GM12878 (cell line): ENCODE measurements around the gene CACNA2D2. TPM values are rescaled to one million over a fixed set of nuclear protein-coding genes. Genes with fewer than 3 reads are reported as not detected.

ENCODE experiments used
- ATAC-seq: fragments of 200-7000 bp; cut with Tn5 transposase; 3 replicates; pipeline ENCODE4 v1.9.1; 2020; ENCODE audit warnings: mild to moderate bottlenecking, moderate library complexity
- BruUV-seq: library from RNA; stranded (reverse); fragments of 400-500 nt; replicated peaks from 2 replicates; lab custom pipeline; 2021; lab: Mats Ljungman, UMichigan
- CTCF ChIA-PET: fragments of 300-600 bp; sonication (Branson Sonifier 250); formaldehyde crosslinking; extraction: SDS; loops from one replicate; lab custom pipeline; 2021; ENCODE audit warnings: inconsistent platforms; lab: Yijun Ruan, JAX
- POLR2A ChIA-PET: fragments of 350-600 bp; formaldehyde crosslinking; extraction: SDS; loops from one replicate; lab custom pipeline; 2021; ENCODE audit warnings: inconsistent platforms; lab: Charles Lee
- RAD21 ChIA-PET: fragments of 300-600 bp; sonication (Branson Sonifier 250); formaldehyde crosslinking; loops from one replicate; lab custom pipeline; 2023; ENCODE audit warnings: antibody characterized with exemption; ENCODE audit not compliant: unreplicated experiment; lab: Charles Lee
- SMC1A ChIA-PET: fragments of 300-600 bp; sonication (Branson Sonifier 250); formaldehyde crosslinking; loops from one replicate; lab custom pipeline; 2023; ENCODE audit not compliant: unreplicated experiment, uncharacterized antibody; lab: Charles Lee
- DNase-seq: peaks from one replicate; pipeline ENCODE4 v3.0.0-alpha.2; 2011; ENCODE audit warnings: low read depth, low spot score
- FAIRE-seq: peaks from 3 replicates; lab custom pipeline; 2011; peaks lifted over from hg19 to GRCh38; lab: Jason Lieb, UNC
- H2AFZ ChIP-seq: 2 replicates; pipeline ENCODE4 v1.6.0; 2011; ENCODE audit warnings: low read depth, low read length, control low read depth; ENCODE audit not compliant: control insufficient read depth
- H3K27ac ChIP-seq: 2 replicates; pipeline ENCODE4 v1.5.1; 2011; ENCODE audit warnings: control low read depth; ENCODE audit not compliant: control insufficient read depth, insufficient read depth
- H3K27me3 ChIP-seq, 2 experiments: replicated peaks in 1 of 2; 2 replicates each; pipeline versions ENCODE4 v1.6.0 to v1.6.1; 2011; ENCODE audit warnings: low read length in 1 of 2; ENCODE audit not compliant: control insufficient read depth in 2 of 2, insufficient read depth in 2 of 2
- H3K36me3 ChIP-seq, 2 experiments: 2 replicates each; pipeline ENCODE4 v1.5.1; 2011; ENCODE audit warnings: low read length in 1 of 2; ENCODE audit not compliant: control insufficient read depth in 2 of 2, insufficient read depth in 2 of 2
- H3K4me1 ChIP-seq: 2 replicates; pipeline ENCODE4 v1.6.1; 2011; ENCODE audit warnings: mild to moderate bottlenecking, low read length, moderate library complexity, mixed read lengths; ENCODE audit not compliant: control insufficient read depth, insufficient read depth
- H3K4me2 ChIP-seq: 2 replicates; pipeline ENCODE4 v1.6.0; 2011; ENCODE audit warnings: control low read depth; ENCODE audit not compliant: control insufficient read depth, insufficient read depth
- H3K4me3 ChIP-seq: fragments of 200-600 bp; sonication (generic); 2 replicates; pipeline ENCODE4 v1.5.1; 2016
- H3K79me2 ChIP-seq: 2 replicates; pipeline ENCODE4 v1.6.0; 2011; ENCODE audit warnings: low read length; ENCODE audit not compliant: control insufficient read depth, insufficient read depth
- H3K9ac ChIP-seq: 2 replicates; pipeline ENCODE4 v1.8.0; 2011; ENCODE audit warnings: low read length, control low read depth, mixed read lengths; ENCODE audit not compliant: control insufficient read depth, insufficient read depth
- H3K9me3 ChIP-seq: replicated peaks from 3 replicates; pipeline ENCODE4 v1.5.1; 2011; ENCODE audit warnings: mild to moderate bottlenecking, low read length; ENCODE audit not compliant: control insufficient read depth, insufficient read depth
- H4K20me1 ChIP-seq: 2 replicates; pipeline ENCODE4 v1.6.0; 2011; ENCODE audit not compliant: control insufficient read depth, insufficient read depth
- CEBPZ ChIP-seq: fragments of 150-350 bp; IDR thresholded peaks from 2 replicates; pipeline ENCODE4 v1.6.1; 2016; ENCODE audit warnings: low read depth, low read length
- CHD2 ChIP-seq: IDR thresholded peaks from 2 replicates; pipeline ENCODE4 v1.6.1; 2011; ENCODE audit warnings: low read depth, low read length, improper control_type of control experiment, borderline replicate concordance
- HCFC1 ChIP-seq: fragments of 150-350 bp; IDR thresholded peaks from 2 replicates; pipeline ENCODE4 v1.6.1; 2014; ENCODE audit warnings: low read length
- MYC ChIP-seq: IDR thresholded peaks from 2 replicates; pipeline ENCODE4 v1.6.1; 2011; ENCODE audit warnings: mild to moderate bottlenecking, low read length, moderate library complexity, inconsistent platforms; ENCODE audit not compliant: insufficient read depth, insufficient replicate concordance, insufficient read length, severe bottlenecking
- POLR2A ChIP-seq: IDR thresholded peaks from 2 replicates; pipeline ENCODE4 v1.6.1; 2011; ENCODE audit warnings: low read depth, mild to moderate bottlenecking, low read length
- RFX5 ChIP-seq: IDR thresholded peaks from 2 replicates; pipeline ENCODE4 v1.6.1; 2011; ENCODE audit warnings: low read depth, low read length, improper control_type of control experiment
- USF2 ChIP-seq: IDR thresholded peaks from 2 replicates; pipeline ENCODE4 v1.6.1; 2011; ENCODE audit warnings: low read depth, low read length, improper control_type of control experiment, borderline replicate concordance
- WGBS: methylation state at CpG from one replicate; pipeline ENCODE4 v1.1.6; 2016; ENCODE audit warnings: low lambda C conversion rate; ENCODE audit not compliant: insufficient replicate concordance, insufficient coverage; ENCODE audit errors: missing lambda C conversion rate; 5-methylcytosine and 5-hydroxymethylcytosine counted together
- in situ Hi-C: fragments of 300-500 bp; cut with MboI; formaldehyde crosslinking; loops from 9 replicates; pipeline ENCODE4 v1.14.3; 2018; ENCODE audit warnings: mixed read lengths
- intact Hi-C: fragments of 100-400 bp; cut with micrococcal nuclease; formaldehyde crosslinking; loops from one replicate; pipeline ENCODE4 v1.14.2; 2022; ENCODE audit not compliant: unreplicated experiment
- polyA plus RNA-seq, 11 experiments: library from polyadenylated mRNA; depleted of rRNA in 4 of 11; unstranded in 6 of 11; stranded (reverse) in 5 of 11; fragments of >200 nt; fragmentation: Nextera tagmentation in 4 of 11; fragmentation: Illumina TruSeq in 1 of 11; extraction: Ambion mirVana in 4 of 11; extraction: Trizol in 1 of 11; gene quantifications; 1 replicate in 1 of 11; 2 replicates in 10 of 11; pipeline versions ENCODE4 v1.2.1 to v1.2.3, GENCODE V29; 2011 to 2016; ENCODE audit warnings: inconsistent platforms in 2 of 11, missing spikeins in 2 of 11, low read depth in 1 of 11
- total RNA-seq, 4 experiments: library from RNA; depleted of rRNA in 3 of 4; stranded (reverse); fragments of >200 nt in 3 of 4; fragmentation: Illumina TruSeq in 1 of 4; extraction: Trizol in 1 of 4; gene quantifications; 2 replicates each; pipeline versions ENCODE4 v1.2.1 to v1.2.3, GENCODE V29; 2013 to 2021

The CACNA2D2 gene
- total and polyA plus RNA-seq, 10 of the 15 experiments (the other 5 are each of a cell fraction or from before 2014, with no cell fraction given) = 0.03 to 0.07 TPM; not detected in 8

GRCh38 chr3:50365842-50366220 is 137.6 kb downstream of the CACNA2D2 start:
- H3K4me1 ChIP-seq = peaks cover 5% of the 10 kb centered on the region; the same call in 1 of the 2 replicates
- 50% methylated on average over 5 of the region's 5 CpGs for WGBS
- DNase-seq (no peak), ATAC-seq (no peak), FAIRE-seq (no peak)
- ChIA-PET CTCF (interaction anchor here (1.4 kb wide), 1 partner anchor 15 kb away, joined by 4 read pairs; the partner anchor contains the start of genes CYB561D2 and NPRL2), POLR2A (interaction anchor here (0.6 to 1.1 kb wide), 2 partner anchors 9 to 17 kb away, joined by 3 read pairs; no protein-coding TSS in a partner anchor), RAD21 (no interaction called here), SMC1A (no interaction called here)
- peak overlapping the region; percentile 20; the same call in 1 of the 2 replicates for H3K9ac ChIP-seq
- in situ Hi-C loops = no loop called here
- no peaks in the 10 kb centered on the region for H4K20me1 ChIP-seq
- no peaks in the 10 kb centered on the region for H3K79me2 ChIP-seq
- H3K27ac ChIP-seq = no peak overlapping the region
- H3K4me2 ChIP-seq = peak overlapping the region; percentile 100
- H3K27me3 ChIP-seq = no peaks in the 10 kb centered on the region; a peak in 2 of 4 replicates
- intact Hi-C loops = no loop called here
- H3K4me3 ChIP-seq = peak overlapping the region; percentile 70; the same call in 1 of the 2 replicates
- H3K36me3 ChIP-seq = no peaks in the 10 kb centered on the region
- no peak for TF ChIP-seq HCFC1
- TF ChIP-seq MYC = no peak
- H2AFZ ChIP-seq = peak overlapping the region; percentile 89; the same call in 1 of the 2 replicates
- H3K9me3 ChIP-seq = no peaks in the 10 kb centered on the region
- no TSS peak for BruUV-seq

GRCh38 chr3:50365080-50365841 is 138.2 kb downstream of the CACNA2D2 start:
- Histone ChIP-seq H2AFZ (peak overlapping the region; percentile 89), H3K4me2 (peak overlapping the region; percentile 100), H3K4me1 (peaks cover 5% of the 10 kb centered on the region; the same call in 1 of the 2 replicates), H3K27me3 (no peaks in the 10 kb centered on the region; a peak in 2 of 4 replicates), H3K79me2 (no peaks in the 10 kb centered on the region), H3K4me3 (peak overlapping the region; percentile 70), H3K9ac (peak overlapping the region; percentile 53; the same call in 1 of the 2 replicates), H3K27ac (no peak overlapping the region), H4K20me1 (no peaks in the 10 kb centered on the region), H3K9me3 (no peaks in the 10 kb centered on the region), H3K36me3 (no peaks in the 10 kb centered on the region)
- intact Hi-C loops (no loop called here), in situ Hi-C loops (no loop called here)
- ChIA-PET CTCF (interaction anchor here (1.4 kb wide), 1 partner anchor 15 kb away, joined by 4 read pairs; the partner anchor contains the start of genes CYB561D2 and NPRL2), POLR2A (interaction anchor here (0.6 to 1.1 kb wide), 3 partner anchors 9 to 16 kb away, joined by 3 read pairs; partner anchors contain the start of genes CYB561D2 and NPRL2), RAD21 (no interaction called here), SMC1A (no interaction called here)
- no TSS peak for BruUV-seq
- peak; percentile 89 for FAIRE-seq
- peak; percentile 97 for ATAC-seq
- WGBS = 7% methylated on average over 48 of the region's 53 CpGs
- TF ChIP-seq CHD2 = peak; percentile 16; the same call in 1 of the 2 replicates
- no peak for TF ChIP-seq CEBPZ
- no peak for TF ChIP-seq RFX5
- TF ChIP-seq POLR2A = peak; percentile 68
- no peak for TF ChIP-seq USF2
- DNase-seq = no peak
